Endothelial cell of hepatic sinusoid (primary cell): ENCODE results near the gene PAMR1.

Source experiments
- in situ Hi-C: cut with HindIII; loops from 2 replicates; pipeline ENCODE4 v1.10.0; 2017; ENCODE audit warnings: low sequenced_read_pairs

PAMR1 gene

GRCh38 chr11:35464308-35464707, 61.1 kb downstream of the PAMR1 start:
- in situ Hi-C loops, result no loop called here

DNA sequence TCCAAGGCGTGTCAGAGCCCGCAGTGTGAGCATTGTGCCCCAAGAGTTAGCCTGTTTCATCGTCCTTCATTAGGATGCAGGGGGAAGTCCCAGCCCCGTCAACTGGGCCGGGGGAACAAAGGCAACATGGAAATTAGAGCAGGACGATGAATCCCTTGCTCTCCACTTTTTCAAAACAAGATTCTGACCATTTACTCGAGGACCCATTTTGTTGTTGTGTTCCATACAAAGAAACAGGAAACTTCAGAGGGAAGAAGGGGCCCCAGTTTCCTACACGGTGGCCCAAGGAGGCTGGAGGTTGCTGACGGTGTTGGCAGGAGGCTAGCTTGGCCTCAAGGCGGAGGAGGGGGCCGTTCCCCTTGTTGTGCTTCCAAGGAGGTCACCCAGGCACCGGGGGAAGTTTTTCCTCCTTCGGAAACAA, 62.1 kb downstream of the PAMR1 start:
- in situ Hi-C loops, result no loop called here

DNA sequence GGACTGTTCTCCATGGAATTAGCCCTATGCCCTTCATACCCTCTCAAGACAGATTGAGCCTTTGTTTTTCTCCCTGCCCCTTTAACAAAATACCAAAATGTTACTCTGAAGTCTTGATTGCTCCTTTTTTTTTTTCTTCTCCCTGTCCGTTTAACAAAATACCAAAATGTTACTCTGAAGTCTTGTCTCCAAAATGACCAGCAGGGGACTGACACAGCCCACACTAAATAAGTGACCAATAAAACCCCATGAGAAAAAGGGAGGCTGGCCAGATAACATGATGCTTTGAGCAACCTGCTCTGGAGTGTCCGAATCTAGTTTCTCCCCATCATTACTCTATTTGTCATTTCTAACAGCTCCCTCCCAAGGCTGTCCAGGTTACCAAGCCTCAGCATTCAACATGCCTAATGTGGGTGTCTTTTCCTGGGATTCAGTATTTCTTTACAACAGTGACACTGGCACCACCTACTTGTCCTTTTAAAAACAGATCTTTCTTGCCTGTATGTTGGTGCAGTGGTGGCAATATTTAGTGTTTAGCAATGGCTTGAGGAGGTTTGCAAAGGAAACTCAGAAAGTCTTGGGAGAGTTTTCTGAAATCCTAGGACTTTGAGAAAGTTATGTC, 63.4 kb downstream of the PAMR1 start:
- in situ Hi-C loops, result no loop called here

- in situ Hi-C loops, result no loop called here
Observed at GRCh38 chr11:35459489-35459888, 65.9 kb downstream of the PAMR1 start.

DNA sequence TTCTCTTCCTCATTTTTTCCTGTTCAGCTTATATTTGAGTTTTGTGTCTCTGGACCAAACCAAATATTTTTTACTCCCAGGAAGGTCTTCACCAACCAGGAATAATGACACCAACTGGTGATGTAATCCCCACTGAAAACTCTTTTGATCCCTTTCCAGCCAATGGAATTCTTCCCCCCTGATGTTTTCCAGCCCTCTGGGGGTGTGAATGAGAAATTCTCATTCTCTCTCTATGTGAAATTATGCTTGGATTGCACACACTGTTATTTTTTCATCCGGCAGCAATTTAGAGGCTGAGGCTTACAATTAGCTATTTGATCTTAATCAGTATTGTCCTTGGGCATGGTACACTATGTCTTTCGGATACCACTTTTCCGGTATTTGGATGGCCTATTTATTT, 66.6 kb downstream of the PAMR1 start:
- in situ Hi-C loops, result no loop called here

GRCh38 chr11:35454362-35454761, 71.1 kb downstream of the PAMR1 start:
- in situ Hi-C loops, result no loop called here

DNA sequence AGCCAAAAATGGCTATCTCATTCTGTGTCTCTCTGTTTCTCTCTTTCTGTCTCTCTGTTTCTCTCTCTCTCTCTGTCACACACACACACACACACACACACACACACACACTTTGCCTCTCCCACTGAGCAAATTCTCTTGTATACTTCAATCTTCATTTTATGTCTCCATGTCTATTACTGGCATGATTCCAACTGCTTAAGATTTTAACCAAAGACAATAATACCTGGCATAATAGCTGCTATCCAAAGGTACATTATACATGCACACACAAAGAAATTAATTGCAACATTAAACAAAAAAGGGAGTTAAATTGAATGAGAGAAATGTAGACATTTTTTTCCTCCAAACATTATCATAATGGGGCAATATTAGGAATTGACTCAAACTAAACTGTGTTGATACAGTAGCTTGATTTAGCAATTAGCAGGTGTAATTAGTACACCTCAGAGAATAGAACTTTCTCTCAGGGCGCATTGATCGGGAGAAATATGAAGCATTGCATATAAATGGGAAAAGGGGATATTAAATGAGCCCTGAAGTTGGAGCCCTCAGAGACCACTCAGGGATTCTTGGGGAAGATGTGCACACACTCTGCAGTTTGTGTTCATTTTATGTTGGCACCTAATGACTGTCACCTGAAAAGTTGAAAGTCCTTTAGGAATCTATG, 88.7 kb downstream of the PAMR1 start:
- in situ Hi-C loops, result no loop called here

DNA sequence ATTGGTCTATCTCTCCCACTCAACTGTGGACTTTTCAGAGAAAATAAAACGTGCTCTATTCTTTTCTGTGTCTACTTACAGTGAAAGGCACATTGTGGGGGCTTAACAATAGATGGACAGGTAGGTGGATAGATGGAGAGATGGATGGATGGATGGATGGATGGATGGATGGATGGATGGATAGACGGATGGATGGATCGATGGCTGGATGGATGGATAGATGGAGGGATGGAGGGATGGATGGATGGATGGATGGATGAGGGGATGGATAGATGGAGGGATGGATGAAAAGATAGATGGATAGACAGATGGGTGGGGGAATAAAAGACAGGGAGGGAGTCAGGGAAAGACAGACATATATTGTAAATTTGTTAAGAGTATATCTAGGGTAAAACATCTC, 91.8 kb downstream of the PAMR1 start:
- in situ Hi-C loops, result no loop called here

GRCh38 chr11:35432464-35432863, 93.0 kb downstream of the PAMR1 start:
- in situ Hi-C loops, result no loop called here

- in situ Hi-C loops, result no loop called here
Observed at GRCh38 chr11:35427071-35427470, 98.3 kb downstream of the PAMR1 start.

DNA sequence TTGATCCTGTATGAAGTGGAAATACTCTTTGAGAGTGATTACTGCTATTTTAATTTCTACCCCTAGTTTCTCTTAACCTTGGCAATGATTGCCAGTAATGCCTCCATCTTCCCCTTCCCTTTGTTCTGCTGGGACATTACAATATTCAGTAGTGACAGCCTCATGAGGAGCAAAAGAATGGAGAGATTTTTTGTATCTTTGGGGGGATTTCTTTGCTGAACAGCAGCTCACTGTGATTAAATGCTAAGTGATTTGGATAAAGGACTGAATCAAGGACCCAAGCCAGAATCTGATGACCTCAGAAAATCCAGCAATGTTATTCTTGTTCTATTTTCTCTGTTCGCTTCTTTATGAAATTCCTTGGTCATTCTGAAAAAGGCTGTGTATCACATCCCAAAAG, 99.1 kb downstream of the PAMR1 start:
- in situ Hi-C loops, result no loop called here

GRCh38 chr11:35425603-35426212, 99.7 kb downstream of the PAMR1 start:
- in situ Hi-C loops, result no loop called here

DNA sequence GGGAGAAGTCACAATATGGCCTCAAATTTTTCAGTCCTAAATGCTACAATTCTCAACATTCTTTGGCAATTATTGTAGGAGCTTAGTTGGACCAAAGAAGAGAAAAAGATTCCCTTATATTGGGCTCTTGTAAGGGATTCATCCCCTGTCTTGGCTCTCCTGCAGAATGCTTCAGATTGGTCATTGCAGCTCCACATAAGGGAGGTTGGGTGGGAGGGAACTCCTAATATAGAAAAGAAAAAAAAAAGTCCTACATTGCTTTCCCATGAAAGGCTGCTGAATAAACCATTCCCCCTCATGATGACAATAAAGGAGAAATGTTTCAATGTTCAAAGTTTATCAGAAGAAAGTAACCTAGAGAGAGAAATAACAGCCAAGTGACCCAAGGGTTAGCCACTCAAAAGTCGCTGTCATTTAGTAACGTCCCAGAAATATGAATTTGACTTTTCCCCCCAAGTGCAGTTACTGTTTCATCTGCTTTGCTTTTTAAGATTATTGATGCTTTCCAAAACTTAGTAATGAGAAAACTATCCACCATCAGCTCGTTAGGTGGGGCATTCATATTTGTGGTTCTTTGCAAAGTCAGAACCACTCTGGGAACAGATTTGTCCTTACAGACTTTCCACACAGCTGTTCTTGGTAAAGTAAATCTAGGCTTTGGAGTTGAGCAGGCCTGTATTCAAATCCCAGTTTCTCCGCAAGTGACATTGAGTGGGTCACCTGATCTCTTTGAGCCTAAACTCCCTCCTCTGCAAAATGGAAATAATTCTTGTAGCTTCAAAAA, 101.1 kb downstream of the PAMR1 start:
- in situ Hi-C loops, result no loop called here

- in situ Hi-C loops, result no loop called here
Observed at GRCh38 chr11:35420371-35420770, 105.0 kb downstream of the PAMR1 start.

DNA sequence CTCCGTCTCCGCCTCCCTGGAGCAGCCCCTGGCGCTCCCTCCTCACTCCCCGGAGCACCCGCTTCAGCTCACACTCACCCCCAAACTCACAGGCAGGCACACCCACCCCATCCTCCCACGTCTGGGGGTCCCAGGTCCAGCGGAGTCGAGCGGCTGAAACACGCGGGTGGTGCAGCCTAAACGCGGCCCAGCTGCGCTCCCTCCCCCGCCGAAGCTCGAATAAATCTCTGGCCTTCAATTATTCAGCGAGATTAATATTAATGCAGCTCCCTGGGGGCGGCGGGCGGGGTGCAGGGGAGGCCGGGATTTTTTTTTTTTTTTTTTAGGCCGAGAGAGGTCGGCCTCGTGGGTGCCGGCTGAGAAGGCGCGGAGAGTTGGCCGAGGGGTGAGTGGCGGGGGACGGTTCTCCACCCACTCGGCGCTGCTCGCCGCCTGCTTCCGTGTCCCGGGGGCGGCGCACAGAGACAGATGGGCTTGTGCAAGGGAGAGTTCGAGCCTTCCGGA, 105.5 kb downstream of the PAMR1 start:
- in situ Hi-C loops, result loop anchor here (5.0 to 10.0 kb wide), 2 partner anchors 43 to 905 kb away; partner anchors contain the start of gene ELF5

DNA sequence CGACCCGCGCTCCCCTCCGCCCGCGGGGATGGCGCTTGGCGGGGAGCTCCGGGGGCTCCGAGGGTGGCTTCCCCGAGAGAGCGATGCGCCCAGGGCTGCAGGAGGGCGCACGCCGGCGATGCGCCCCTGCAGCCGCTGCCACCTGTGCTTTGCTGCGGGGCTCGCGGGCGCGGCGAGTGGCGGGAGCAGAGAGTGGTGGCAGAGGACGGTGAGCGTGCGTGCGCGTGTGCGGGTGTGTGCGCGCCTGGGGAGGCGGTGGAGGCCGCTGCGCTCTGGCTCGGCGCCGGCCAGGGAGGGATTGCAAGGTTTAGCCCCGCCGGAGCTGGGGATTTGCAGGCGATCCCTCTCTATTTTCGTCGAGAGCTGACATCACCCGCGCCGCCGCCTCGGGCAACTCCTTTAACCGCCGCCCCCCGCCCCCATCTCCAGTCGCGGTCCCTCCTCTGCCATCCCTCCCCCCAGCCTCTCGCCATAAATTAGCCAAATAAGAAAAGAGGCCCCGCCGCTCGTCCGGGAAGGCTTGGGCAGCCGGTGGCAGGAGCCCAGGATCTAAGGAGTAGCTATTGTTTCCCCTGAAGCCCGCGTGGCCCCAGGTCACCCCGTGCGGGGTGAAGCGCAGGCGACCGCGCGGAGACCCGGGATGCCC, 106.1 kb downstream of the PAMR1 start, which contains the start of gene SLC1A2:
TSS of gene SLC1A2 (minus strand) at position 375 of the 646 bp plus-strand sequence. CDS start 592 bp downstream, outside the sequence.
- in situ Hi-C loops, result loop anchor here (5.0 to 10.0 kb wide), 2 partner anchors 42 to 905 kb away; partner anchors contain the start of gene ELF5

GRCh38 chr11:35418282-35419183, 106.9 kb downstream of the PAMR1 start:
- in situ Hi-C loops, result loop anchor here (5.0 to 10.0 kb wide), 2 partner anchors 41 to 904 kb away; partner anchors contain the start of gene ELF5

DNA sequence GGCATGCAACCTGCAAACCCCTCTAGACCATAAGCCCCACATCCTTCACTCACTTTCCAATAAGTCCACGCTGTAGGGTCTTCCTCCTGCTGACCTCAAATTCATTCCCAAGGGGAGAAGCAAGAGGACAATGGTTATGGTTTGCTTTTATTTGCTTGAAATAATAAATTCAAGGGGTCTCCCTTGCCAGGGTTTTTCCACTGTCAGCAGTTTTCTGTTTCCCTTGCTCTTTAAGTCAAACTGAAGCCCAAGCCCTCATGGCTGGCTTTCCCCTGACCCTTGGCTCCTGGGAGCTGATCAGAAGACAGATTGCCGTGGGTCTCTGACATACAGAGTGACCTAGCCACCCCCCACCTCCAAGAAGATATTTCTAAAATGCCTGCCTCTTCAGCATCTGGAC, 109.9 kb downstream of the PAMR1 start:
- in situ Hi-C loops, result loop anchor here (5.0 to 10.0 kb wide), 2 partner anchors 38 to 901 kb away; partner anchors contain the start of gene ELF5

DNA sequence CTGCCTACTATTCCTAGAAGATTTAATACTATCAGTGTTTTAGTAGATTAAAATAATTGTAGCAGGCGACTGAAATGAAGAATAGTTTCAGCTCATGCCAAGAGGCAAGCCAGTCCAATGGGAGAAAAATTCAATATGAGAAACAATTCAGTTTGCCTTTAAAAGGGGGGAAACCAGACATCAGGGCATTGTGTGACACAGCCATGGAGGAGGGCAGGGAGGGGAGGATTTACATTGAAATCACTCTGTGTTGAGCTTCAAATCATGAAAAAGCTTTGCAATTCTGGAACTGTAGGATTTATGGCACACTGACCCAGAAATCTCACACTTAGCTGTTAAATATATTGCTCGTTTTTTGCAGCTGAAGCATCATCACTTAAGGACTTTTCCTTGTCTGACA, 110.6 kb downstream of the PAMR1 start:
- in situ Hi-C loops, result loop anchor here (5.0 to 10.0 kb wide), 2 partner anchors 37 to 900 kb away; partner anchors contain the start of gene ELF5
